HL-60 (cell line): ENCODE measurements around the gene CFAP61.

Source experiments
- DNase-seq, 2 experiments: peaks; one replicate each; pipeline ENCODE4 v3.0.0-alpha.2; 2010 to 2020; ENCODE audit warnings: low read depth in 1 of 2, low spot score in 1 of 2
- H3K27ac ChIP-seq: fragments of 250-450 bp; sonication (Bioruptor Pico); replicated peaks from 2 replicates; pipeline ENCODE4 v1.5.1; 2020; ENCODE audit warnings: mild to moderate bottlenecking, moderate library complexity
- H3K27me3 ChIP-seq: fragments of 250-450 bp; sonication (Bioruptor Pico); 2 replicates; pipeline ENCODE4 v1.5.1; 2021; ENCODE audit warnings: mild to moderate bottlenecking, moderate library complexity; ENCODE audit not compliant: insufficient read depth, poor library complexity, severe bottlenecking
- H3K4me3 ChIP-seq: replicated peaks from 2 replicates; pipeline ENCODE4 v1.5.1; 2011; ENCODE audit warnings: mild to moderate bottlenecking, control low read depth, low read length; ENCODE audit not compliant: insufficient read depth
- CTCF ChIP-seq: IDR thresholded peaks from one replicate; pipeline ENCODE4 v1.5.1; 2011; ENCODE audit warnings: low read length, control low read depth, inconsistent platforms; ENCODE audit not compliant: insufficient read depth
- GABPA ChIP-seq: IDR thresholded peaks from 2 replicates; pipeline ENCODE4 v1.6.1; 2012; ENCODE audit warnings: low read depth
- POLR2AphosphoS5 ChIP-seq: IDR thresholded peaks from 2 replicates; pipeline ENCODE4 v1.6.1; 2012; ENCODE audit warnings: low read depth
- REST ChIP-seq: IDR thresholded peaks from 2 replicates; pipeline ENCODE4 v1.6.1; 2012; ENCODE audit warnings: low read depth; ENCODE audit not compliant: insufficient replicate concordance
- SPI1 ChIP-seq: IDR thresholded peaks from 2 replicates; pipeline ENCODE4 v1.6.1; 2012; ENCODE audit warnings: low read depth, mild to moderate bottlenecking, borderline replicate concordance

Gene CFAP61

GRCh38 chr20:20365480-20366161 is 313.3 kb downstream of the CFAP61 start:
- no peak overlapping the region for H3K27ac ChIP-seq
- peaks cover 75% of the 10 kb centered on the region for H3K27me3 ChIP-seq
- no peak overlapping the region for H3K4me3 ChIP-seq
- no peak for DNase-seq
- TF ChIP-seq SPI1 = no peak
- no peak for TF ChIP-seq CTCF
- TF ChIP-seq REST = no peak
- TF ChIP-seq POLR2AphosphoS5 = no peak
- TF ChIP-seq GABPA = no peak

GRCh38 chr20:20366551-20366875 is 314.2 kb downstream of the CFAP61 start:
- Histone ChIP-seq H3K27me3 (peaks cover 78% of the 10 kb centered on the region), H3K4me3 (no peak overlapping the region), H3K27ac (no peak overlapping the region)
- no peak for TF ChIP-seq GABPA
- no peak for DNase-seq

GRCh38 chr20:20366876-20367574 is 314.7 kb downstream of the CFAP61 start:
- H3K4me3 ChIP-seq = peak overlapping the region; percentile 35; the same call in 1 of the 2 replicates
- no peak overlapping the region for H3K27ac ChIP-seq
- no peak for DNase-seq
- H3K27me3 ChIP-seq = peaks cover 77% of the 10 kb centered on the region
- TF ChIP-seq POLR2AphosphoS5 (no peak), CTCF (no peak), GABPA (no peak), REST (no peak), SPI1 (no peak)

- TF ChIP-seq REST = no peak
- no peak for DNase-seq
- H3K4me3 ChIP-seq = peak within 1 kb of the TSS; percentile 35
- peaks cover 78% of the 10 kb centered on the region for H3K27me3 ChIP-seq
- H3K27ac ChIP-seq = no peak within 1 kb of the TSS
These were observed 315.5 kb downstream of the CFAP61 start, which contains the start of gene INSM1 for GRCh38 chr20:20367575-20368417. TSS of gene INSM1 (plus strand) at chr20:20368104. CDS start at chr20:20368268, 164 bp downstream.
